Right lobe of liver (tissue), 6 donors: ENCODE data around the gene DGKA. TPM values are rescaled to one million over a fixed set of nuclear protein-coding genes. Genes with fewer than 3 reads are reported as not detected.
A peak's percentile ranks its signal among the peaks of the same experiment; 100 is the strongest.

Experiments
- ATAC-seq, 4 donors: fragments of 200-7000 bp; cut with Tn5 transposase; one replicate each; pipeline ENCODE4 v1.9.1; 2020; ENCODE audit warnings: mild to moderate bottlenecking in 4 of 4, moderate library complexity in 4 of 4
- DNase-seq, 3 donors: peaks; one replicate each; pipeline ENCODE4 v3.0.0-alpha.2; 2020
- H3K27ac ChIP-seq, 3 donors: fragments of 200-600 bp; one replicate each; pipeline ENCODE4 v1.8.0; 2022
- H3K27me3 ChIP-seq, 2 donors: fragments of 200-600 bp; one replicate each; pipeline ENCODE4 v1.8.0; 2022
- H3K36me3 ChIP-seq, 4 donors: fragments of 200-600 bp; sonication (generic) in 1 of 4; one replicate each; pipeline versions ENCODE4 v1.5.1 to v1.8.0; 2017 to 2022; ENCODE audit warnings: control low read depth in 1 of 4
- H3K4me1 ChIP-seq, 4 donors: fragments of 200-600 bp; sonication (generic) in 1 of 4; one replicate each; pipeline versions ENCODE4 v1.5.1 to v1.8.0; 2017 to 2022; ENCODE audit warnings: control low read depth in 1 of 4
- H3K4me3 ChIP-seq, 3 donors: fragments of 200-600 bp; one replicate each; pipeline ENCODE4 v1.8.0; 2022
- H3K9me3 ChIP-seq, 4 donors: fragments of 200-600 bp; sonication (generic) in 1 of 4; one replicate each; pipeline versions ENCODE4 v1.5.1 to v1.8.0; 2017 to 2022; ENCODE audit warnings: control low read depth in 1 of 4
- CTCF ChIP-seq, 4 donors: fragments of 200-600 bp in 3 of 4; fragments of 450-650 bp in 1 of 4; IDR thresholded peaks; one replicate each; pipeline versions ENCODE4 v1.5.1 to v1.8.0; 2016 to 2022; ENCODE audit warnings: antibody characterized with exemption in 4 of 4, mild to moderate bottlenecking in 2 of 4
- POLR2A ChIP-seq: fragments of 450-650 bp; IDR thresholded peaks from one replicate; pipeline ENCODE4 v1.6.1; 2017; ENCODE audit warnings: antibody characterized with exemption, mild to moderate bottlenecking
- WGBS: methylation state at CpG from one replicate; pipeline ENCODE4 v1.1.6; 2018; ENCODE audit warnings: low coverage, low lambda C conversion rate; ENCODE audit not compliant: insufficient coverage; ENCODE audit errors: missing lambda C conversion rate; 5-methylcytosine and 5-hydroxymethylcytosine counted together
- intact Hi-C, 2 donors: fragments of 100-400 bp; cut with DNase I; formaldehyde crosslinking; loops; one replicate each; pipeline versions ENCODE4 v1.11.2 to v1.14.1; 2022
- total RNA-seq, 6 experiments: library from RNA; depleted of rRNA in 2 of 6; stranded (reverse); fragments of >200 nt in 2 of 6; fragmentation: NEBNext Ultra II Directional in 3 of 6; extraction: Animal tissue kit (Norgen Biotek cat#: 25700) in 3 of 6; gene quantifications; one replicate each; pipeline versions ENCODE4 v1.1.0 to v1.2.4, GENCODE V29; 2016 to 2023
- donor health status: DM: no; HTN: yes; CAD: no.
- donor health status: DM: no; HTN: no; CAD: no.
- donor health status: DM: no; HTN: no; CAD: no.
- donor health status: DM: no; HTN: yes; CAD: no.
- donor health status: DM: no; HTN: yes; CAD: no.

The DGKA gene
- total RNA-seq, 6 experiments from 2014 or later, result 2.7 to 7.6 (median 4.9) TPM

DNA sequence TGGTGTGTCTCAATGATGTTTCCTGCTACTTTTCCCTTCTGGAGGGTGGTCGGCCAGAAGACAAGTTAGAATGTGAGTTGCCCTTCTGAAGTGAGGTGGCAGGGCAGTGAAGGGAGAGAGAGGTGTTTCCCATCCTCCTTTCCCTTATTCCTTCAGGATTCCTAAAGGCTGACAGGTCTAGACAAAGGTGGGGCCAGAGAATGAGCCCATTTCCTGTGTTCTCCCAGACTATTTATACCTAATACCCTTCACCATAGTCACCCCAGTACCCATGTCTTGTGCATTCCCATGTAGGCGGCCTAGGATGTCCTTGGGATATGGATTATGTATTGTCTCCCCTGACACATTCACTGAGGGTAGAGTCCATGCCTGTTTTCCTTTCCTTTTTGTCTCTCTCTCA lies 7.0 kb downstream of the DGKA start:
- no peaks in the 10 kb centered on the region for H3K4me1 ChIP-seq
- TF ChIP-seq POLR2A (no peak), CTCF (IDR thresholded peaks at IDR 0.05) (no peak)
- no peak overlapping the region for H3K27ac ChIP-seq
- H3K9me3 ChIP-seq, result no peaks in the 10 kb centered on the region
- no peak overlapping the region for H3K4me3 ChIP-seq
- DNase-seq (no peak), ATAC-seq (no peak)
- intact Hi-C loops, result loop anchor here (5.0 to 10.0 kb wide), 4 partner anchors 103 to 196 kb away; partner anchors contain the start of genes GDF11 (in 2 of the 2), ORMDL2 (in 1 of the 2) and SARNP (in 1 of the 2)
- WGBS, result 63% methylated on average over 2 of the region's 2 CpGs
- H3K27me3 ChIP-seq, result no peaks in the 10 kb centered on the region
- no peaks in the 10 kb centered on the region for H3K36me3 ChIP-seq

- no peak for DNase-seq
These were observed 8.0 kb downstream of the DGKA start for GRCh38 chr12:55938826-55939501.

GRCh38 chr12:55940065-55940732 lies 9.2 kb downstream of the DGKA start:
- Histone ChIP-seq H3K27ac (no peak overlapping the region), H3K27me3 (no peaks in the 10 kb centered on the region), H3K4me3 (no peak overlapping the region), H3K4me1 (no peaks in the 10 kb centered on the region), H3K36me3 (no peaks in the 10 kb centered on the region), H3K9me3 (no peaks in the 10 kb centered on the region)
- ATAC-seq (peak; percentile 96 to 98 (median 97)), DNase-seq (peak; percentile 78 to 84 (median 80))
- TF ChIP-seq POLR2A, result no peak
- TF ChIP-seq CTCF (IDR thresholded peaks at IDR 0.05), result peak; percentile 83 to 96 (median 94)
- 13% methylated on average over 8 of the region's 18 CpGs for WGBS
- intact Hi-C loops, result no loop called here

More at GRCh38 chr12:55938826-55939501, 8.0 kb downstream of the DGKA start:
- H3K9me3 ChIP-seq, result no peaks in the 10 kb centered on the region
- H3K27ac ChIP-seq, result no peak overlapping the region
- intact Hi-C loops, result loop anchor here (5.0 to 10.0 kb wide), 4 partner anchors 104 to 197 kb away; partner anchors contain the start of genes GDF11 (in 2 of the 2), ORMDL2 (in 1 of the 2) and SARNP (in 1 of the 2)
- no peaks in the 10 kb centered on the region for H3K36me3 ChIP-seq
- 94% methylated on average over 3 of the region's 8 CpGs for WGBS
- no peaks in the 10 kb centered on the region for H3K27me3 ChIP-seq
- no peak overlapping the region for H3K4me3 ChIP-seq
- TF ChIP-seq CTCF (IDR thresholded peaks at IDR 0.05), result no peak
- TF ChIP-seq POLR2A, result no peak
- H3K4me1 ChIP-seq, result no peaks in the 10 kb centered on the region
- ATAC-seq, result no peak

DNA sequence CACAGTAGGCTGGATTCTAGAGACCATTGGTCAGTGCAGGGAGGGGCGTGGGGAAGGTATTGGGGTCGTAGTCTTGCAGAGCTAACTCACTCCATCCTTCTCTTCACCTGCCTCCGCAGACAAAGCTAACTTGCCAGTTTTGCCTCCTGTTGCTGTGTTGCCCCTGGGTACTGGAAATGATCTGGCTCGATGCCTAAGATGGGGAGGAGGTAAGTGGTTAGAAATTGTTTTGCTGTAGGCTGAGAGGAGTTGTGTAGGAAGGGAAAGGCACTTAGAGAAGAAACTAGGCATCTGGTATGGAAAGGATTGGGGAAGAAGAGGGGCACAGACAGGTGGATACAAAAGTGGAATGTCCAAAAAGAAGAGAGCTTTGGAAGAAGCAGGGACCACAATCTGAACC lies 11.1 kb downstream of the DGKA start:
- no peak for TF ChIP-seq CTCF (IDR thresholded peaks at IDR 0.05)
- no peak for TF ChIP-seq POLR2A
- no peak for DNase-seq
- WGBS, result 62% methylated on average over 4 of the region's 4 CpGs
- Histone ChIP-seq H3K4me3 (no peak overlapping the region), H3K36me3 (no peaks in the 10 kb centered on the region), H3K27ac (no peak overlapping the region), H3K9me3 (no peaks in the 10 kb centered on the region), H3K27me3 (no peaks in the 10 kb centered on the region), H3K4me1 (no peaks in the 10 kb centered on the region)
- ATAC-seq, result no peak
- intact Hi-C loops, result no loop called here
